IMR-90 (cell line): Measurements from ENCODE around the gene POFUT2. TPM values are rescaled to one million over a fixed set of nuclear protein-coding genes. Genes with fewer than 3 reads are reported as not detected.

Experiments
- ATAC-seq: fragments of 200-7000 bp; cut with Tn5 transposase; 2 replicates; pipeline ENCODE4 v1.9.1; 2020; ENCODE audit warnings: low read depth, mild to moderate bottlenecking, moderate library complexity
- BruUV-seq: library from RNA; stranded (reverse); fragments of 400-500 nt; replicated peaks from 2 replicates; lab custom pipeline; 2021; lab: Mats Ljungman, UMichigan
- CTCF ChIA-PET: fragments of 300-600 bp; formaldehyde crosslinking; extraction: SDS; loops from one replicate; lab custom pipeline; 2021; ENCODE audit warnings: antibody characterized with exemption; lab: Yijun Ruan, JAX
- POLR2A ChIA-PET: fragments of 300-600 bp; sonication (Branson Sonifier 250); formaldehyde crosslinking; loops from one replicate; lab custom pipeline; 2022; ENCODE audit warnings: antibody characterized with exemption; ENCODE audit not compliant: unreplicated experiment; lab: Charles Lee
- DNase-seq: peaks from one replicate; pipeline ENCODE4 v3.0.0; 2013
- H2AFZ ChIP-seq: replicated peaks from 2 replicates; pipeline ENCODE3; 2013; ENCODE audit warnings: low read length, mild to moderate bottlenecking; ENCODE audit not compliant: poor library complexity
- H2AK5ac ChIP-seq: 2 replicates; pipeline ENCODE4 v1.6.1; 2013; ENCODE audit warnings: low read depth, low read length, inconsistent platforms
- H2AK9ac ChIP-seq: replicated peaks from 2 replicates; pipeline ENCODE3; 2013; ENCODE audit warnings: mild to moderate bottlenecking, low read depth, low read length, moderate library complexity; ENCODE audit not compliant: poor library complexity
- H2BK120ac ChIP-seq: 2 replicates; pipeline ENCODE4 v1.6.1; 2013; ENCODE audit warnings: low read depth, low read length, inconsistent platforms
- H2BK15ac ChIP-seq: 3 replicates; pipeline ENCODE4 v1.6.1; 2013; ENCODE audit warnings: low read depth, low read length, inconsistent platforms
- H2BK20ac ChIP-seq: 2 replicates; pipeline ENCODE4 v1.6.1; 2013; ENCODE audit warnings: low read depth, mild to moderate bottlenecking, inconsistent platforms, low read length, moderate library complexity
- H2BK5ac ChIP-seq: 2 replicates; pipeline ENCODE4 v1.6.1; 2013; ENCODE audit warnings: mild to moderate bottlenecking, low read depth, low read length, inconsistent platforms; ENCODE audit not compliant: poor library complexity, severe bottlenecking
- H3K14ac ChIP-seq: replicated peaks from 2 replicates; pipeline ENCODE4 v1.6.1; 2013; ENCODE audit warnings: low read depth, low read length, inconsistent platforms
- H3K18ac ChIP-seq: 2 replicates; pipeline ENCODE4 v1.6.1; 2013; ENCODE audit warnings: low read depth, low read length, control low read depth
- H3K23ac ChIP-seq: 2 replicates; pipeline ENCODE4 v1.6.1; 2013; ENCODE audit warnings: low read depth, low read length, inconsistent platforms
- H3K27ac ChIP-seq: 2 replicates; pipeline ENCODE4 v1.5.1; 2013; ENCODE audit warnings: mild to moderate bottlenecking, control low read depth, low read length; ENCODE audit not compliant: insufficient read depth
- H3K27me3 ChIP-seq: 2 replicates; pipeline ENCODE4 v1.6.1; 2013; ENCODE audit warnings: low read length; ENCODE audit not compliant: control insufficient read depth, insufficient read depth
- H3K36me3 ChIP-seq: 2 replicates; pipeline ENCODE4 v1.6.1; 2013; ENCODE audit warnings: low read length, mixed read lengths; ENCODE audit not compliant: control insufficient read depth, insufficient read depth
- H3K4ac ChIP-seq: 2 replicates; pipeline ENCODE4 v1.6.1; 2013; ENCODE audit warnings: low read depth, low read length, inconsistent platforms
- H3K4me1 ChIP-seq: 2 replicates; pipeline ENCODE4 v1.6.1; 2013; ENCODE audit warnings: low read length, mixed read lengths; ENCODE audit not compliant: control insufficient read depth, insufficient read depth
- H3K4me2 ChIP-seq: 2 replicates; pipeline ENCODE4 v1.6.1; 2013; ENCODE audit warnings: low read depth, mild to moderate bottlenecking, control low read depth, low read length, moderate library complexity
- H3K4me3 ChIP-seq: 2 replicates; pipeline ENCODE4 v1.5.1; 2013; ENCODE audit warnings: low read depth, mild to moderate bottlenecking, control low read depth, low read length, moderate library complexity; ENCODE audit not compliant: insufficient read depth
- H3K56ac ChIP-seq: 2 replicates; pipeline ENCODE4 v1.6.1; 2013; ENCODE audit warnings: low read length, inconsistent platforms; ENCODE audit not compliant: insufficient read depth; ENCODE audit errors: extremely low read depth
- H3K79me1 ChIP-seq, 2 experiments: 2 replicates each; pipeline ENCODE4 v1.6.1; 2013; ENCODE audit warnings: low read length in 2 of 2, inconsistent platforms in 1 of 2, low read depth in 1 of 2
- H3K9ac ChIP-seq: 2 replicates; pipeline ENCODE4 v1.6.1; 2013; ENCODE audit warnings: low read depth, low read length, control low read depth
- H3K9me1 ChIP-seq: 2 replicates; pipeline ENCODE4 v1.6.1; 2013; ENCODE audit warnings: low read length, inconsistent platforms; ENCODE audit not compliant: insufficient read depth
- H3K9me3 ChIP-seq: 2 replicates; pipeline ENCODE4 v1.6.1; 2013; ENCODE audit warnings: low read length; ENCODE audit not compliant: control insufficient read depth, insufficient read depth
- H4K20me1 ChIP-seq: 2 replicates; pipeline ENCODE4 v1.6.1; 2013; ENCODE audit warnings: low read length, inconsistent platforms; ENCODE audit not compliant: insufficient read depth
- H4K5ac ChIP-seq: 2 replicates; pipeline ENCODE4 v1.6.1; 2013; ENCODE audit warnings: mild to moderate bottlenecking, low read depth, low read length, control low read depth
- H4K8ac ChIP-seq, 2 experiments: 2 replicates each; pipeline ENCODE4 v1.6.1; 2013; ENCODE audit warnings: low read depth in 2 of 2, low read length in 2 of 2, control low read depth in 1 of 2, inconsistent platforms in 1 of 2
- H4K91ac ChIP-seq: 2 replicates; pipeline ENCODE4 v1.6.1; 2013; ENCODE audit warnings: low read depth, low read length, inconsistent platforms; ENCODE audit not compliant: insufficient read depth
- BHLHE40 ChIP-seq: fragments of 150-350 bp; IDR thresholded peaks from 2 replicates; pipeline ENCODE4 v1.6.1; 2016; ENCODE audit warnings: mild to moderate bottlenecking, low read depth, low read length
- CEBPB ChIP-seq: IDR thresholded peaks from 2 replicates; pipeline ENCODE4 v1.6.1; 2012; ENCODE audit warnings: low read depth, low read length, improper control_type of control experiment
- CHD1 ChIP-seq: IDR thresholded peaks from 2 replicates; pipeline ENCODE4 v1.6.1; 2012; ENCODE audit warnings: low read depth, low read length, improper control_type of control experiment
- MXI1 ChIP-seq: IDR thresholded peaks from 2 replicates; pipeline ENCODE4 v1.6.1; 2012; ENCODE audit warnings: low read depth, mild to moderate bottlenecking, low read length, moderate library complexity, borderline replicate concordance
- RCOR1 ChIP-seq: IDR thresholded peaks from 2 replicates; pipeline ENCODE4 v1.6.1; 2012; ENCODE audit warnings: mild to moderate bottlenecking, low read length, improper control_type of control experiment; ENCODE audit not compliant: insufficient replicate concordance
- RFX5 ChIP-seq: IDR thresholded peaks from 2 replicates; pipeline ENCODE4 v1.8.0; 2012; ENCODE audit warnings: low read depth, mild to moderate bottlenecking, low read length, moderate library complexity
- WGBS, 2 experiments: methylation state at CpG; one replicate each; pipeline versions ENCODE4 v1.1.5 to v1.1.7; 2013; ENCODE audit warnings: missing lambda C conversion rate in 2 of 2; ENCODE audit not compliant: insufficient read length in 1 of 2; ENCODE audit errors: extremely low coverage in 2 of 2; 5-methylcytosine and 5-hydroxymethylcytosine counted together
- dilution Hi-C: fragments of 300-500 bp; cut with HindIII; formaldehyde crosslinking; loops from one replicate; pipeline ENCODE4 v1.14.3; 2018; ENCODE audit warnings: low sequenced_read_pairs; ENCODE audit not compliant: unreplicated experiment
- in situ Hi-C: fragments of 300-500 bp; cut with MboI; formaldehyde crosslinking; loops from 3 replicates; pipeline ENCODE4 v1.14.3; 2019; ENCODE audit warnings: low sequenced_read_pairs, inconsistent platforms, mixed read lengths
- intact Hi-C: fragments of 100-400 bp; cut with micrococcal nuclease; formaldehyde crosslinking; loops from 2 replicates; pipeline ENCODE4 v1.10.0; 2022
- polyA plus RNA-seq, 3 experiments: library from polyadenylated mRNA; depleted of rRNA; stranded (reverse); fragments of >200 nt; gene quantifications; 2 replicates each; pipeline ENCODE4 v1.2.3, GENCODE V29; 2012; ENCODE audit warnings: low replicate concordance in 1 of 3
- total RNA-seq: library from RNA; depleted of rRNA; stranded (reverse); fragments of >200 nt; gene quantifications from 2 replicates; pipeline ENCODE4 v1.2.3, GENCODE V29; 2012

The POFUT2 gene
- total and polyA plus RNA-seq, 2 of the 4 experiments (the other 2 are of a cell fraction) = 18.8 to 59.3 TPM

DNA sequence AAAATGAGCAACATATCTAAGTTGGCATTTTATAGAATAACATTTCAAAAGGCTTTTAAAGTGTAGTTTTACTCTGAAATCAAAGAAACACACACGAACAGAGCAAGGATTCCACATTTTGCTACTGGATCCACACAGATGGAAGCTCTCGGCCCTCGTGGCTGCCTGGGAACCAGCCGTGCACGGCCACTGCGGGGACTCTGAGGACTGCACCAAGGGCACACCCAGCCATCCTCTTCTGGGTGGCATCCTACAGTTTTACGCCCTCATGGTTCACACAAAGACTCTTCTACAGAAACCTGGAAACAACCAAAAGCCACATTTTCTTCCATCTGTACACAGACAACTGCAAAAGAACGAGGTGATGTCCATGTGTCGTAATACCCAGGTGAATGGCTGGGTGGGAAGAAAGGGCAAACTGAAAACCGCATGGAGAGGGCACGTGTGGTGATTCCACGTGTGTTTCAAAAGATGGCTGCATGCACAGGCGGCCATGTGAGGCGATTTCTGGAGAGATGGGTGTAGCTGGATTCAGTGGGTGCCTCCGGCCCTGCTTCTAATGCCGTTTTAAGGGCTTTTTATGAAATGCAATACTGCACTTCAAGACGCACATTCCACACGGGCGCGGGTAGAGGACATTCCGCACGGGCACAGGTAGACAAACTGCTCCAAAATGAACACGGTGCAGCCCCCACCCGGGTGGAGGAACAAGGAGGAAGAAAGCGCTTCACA, 8.1 kb downstream of the POFUT2 start:
- Histone ChIP-seq H4K5ac (no peak overlapping the region), H2BK120ac (no peak overlapping the region), H3K36me3 (peaks cover 87% of the 10 kb centered on the region), H3K27me3 (no peaks in the 10 kb centered on the region), H2BK20ac (no peak overlapping the region), H4K8ac (no peak overlapping the region), H3K14ac (no peak overlapping the region), H3K4me2 (no peak overlapping the region), H3K56ac (no peak overlapping the region), H3K9ac (no peak overlapping the region), H3K4me1 (no peaks in the 10 kb centered on the region), H3K27ac (no peak overlapping the region), H4K20me1 (peaks cover 82% of the 10 kb centered on the region), H3K79me1 (peaks cover 14 to 87% of the 10 kb centered on the region in 2 experiments), H2AK9ac (peak overlapping the region; percentile 13), H3K9me3 (no peaks in the 10 kb centered on the region), H3K4ac (no peak overlapping the region), H2BK5ac (no peak overlapping the region), H3K9me1 (no peaks in the 10 kb centered on the region), H3K18ac (no peak overlapping the region), H3K23ac (no peak overlapping the region), H3K4me3 (no peak overlapping the region), H2AK5ac (no peak overlapping the region), H2AFZ (no peak overlapping the region), H2BK15ac (no peak overlapping the region), H4K91ac (no peak overlapping the region)
- TF ChIP-seq RFX5 (no peak), CEBPB (peak; percentile 25; the same call in 1 of the 2 replicates), MXI1 (no peak), RCOR1 (no peak), CHD1 (no peak), BHLHE40 (no peak)
- 96% methylated on average over 12 of the region's 25 CpGs; no CpG with 5 or more reads in 1 of the 2 experiments for WGBS, 2 experiments
- no peak for DNase-seq
- CTCF ChIA-PET = no interaction called here
- dilution Hi-C loops = no loop called here
- intact Hi-C loops = loop anchor here (5.0 kb wide), 1 partner anchor 337 kb away; the partner anchor contains the start of gene SLX9
- POLR2A ChIA-PET = no interaction called here
- ATAC-seq = no peak
- no TSS peak for BruUV-seq
- in situ Hi-C loops = loop anchor here (10.0 kb wide), 1 partner anchor 135 kb away; no protein-coding TSS in a partner anchor
